Ishikawa (cell line): ENCODE results near the gene TMEM51.

Experiments used
- CEBPB ChIP-seq: IDR thresholded peaks from 2 replicates; pipeline ENCODE4 v1.6.1; 2012
- CREB1 ChIP-seq: IDR thresholded peaks from 2 replicates; pipeline ENCODE4 v1.6.1; 2012; ENCODE audit warnings: low read depth
- EGR1 ChIP-seq: IDR thresholded peaks from 2 replicates; pipeline ENCODE4 v1.6.1; 2012
- EP300 ChIP-seq: IDR thresholded peaks from 2 replicates; pipeline ENCODE4 v1.6.1; 2012; ENCODE audit warnings: borderline replicate concordance
- FOXM1 ChIP-seq: IDR thresholded peaks from 2 replicates; pipeline ENCODE4 v1.6.1; 2012; ENCODE audit warnings: low read depth, borderline replicate concordance
- NFIC ChIP-seq: IDR thresholded peaks from 2 replicates; pipeline ENCODE4 v1.6.1; 2012
- REST ChIP-seq: IDR thresholded peaks from 2 replicates; pipeline ENCODE4 v1.6.1; 2012; ENCODE audit warnings: low read depth, mild to moderate bottlenecking
- TAF1 ChIP-seq: IDR thresholded peaks from 2 replicates; pipeline ENCODE4 v1.6.1; 2012; ENCODE audit warnings: low read depth, mild to moderate bottlenecking
- TCF12 ChIP-seq: IDR thresholded peaks from 2 replicates; pipeline ENCODE4 v1.6.1; 2012; ENCODE audit warnings: low read depth
- YY1 ChIP-seq: IDR thresholded peaks from 2 replicates; pipeline ENCODE4 v1.6.1; 2012; ENCODE audit warnings: low read depth
- TF ChIP-seq, protein P1 (sequence below): IDR thresholded peaks from 2 replicates; pipeline ENCODE4 v1.6.1; 2012

GRCh38 chr1:15158506-15159165 lies 5.1 kb downstream of the TMEM51 start:
- TF ChIP-seq, protein P1, sequence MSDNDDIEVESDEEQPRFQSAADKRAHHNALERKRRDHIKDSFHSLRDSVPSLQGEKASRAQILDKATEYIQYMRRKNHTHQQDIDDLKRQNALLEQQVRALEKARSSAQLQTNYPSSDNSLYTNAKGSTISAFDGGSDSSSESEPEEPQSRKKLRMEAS = no peak
- TF ChIP-seq EP300 = no peak
- TF ChIP-seq EGR1 = no peak
- TF ChIP-seq CREB1 = no peak
- no peak for TF ChIP-seq NFIC
- TF ChIP-seq REST = no peak
- TF ChIP-seq CEBPB = peak; percentile 57
- no peak for TF ChIP-seq TAF1
- TF ChIP-seq FOXM1 = no peak
- no peak for TF ChIP-seq YY1
- TF ChIP-seq TCF12 = no peak
